Smooth muscle cell (in vitro differentiated cells): ENCODE results near the gene ARHGEF33. TPM values are rescaled to one million over a fixed set of nuclear protein-coding genes. Genes with fewer than 3 reads are reported as not detected.

Source experiments
- DNase-seq: peaks from one replicate; lab custom pipeline; 2025; ENCODE audit not compliant: unreplicated experiment; lab: John Stamatoyannopoulos, UW
- H2AFZ ChIP-seq: fragments of 200-600 bp; sonication (generic); 2 replicates; pipeline ENCODE4 v1.6.0; 2016; ENCODE audit warnings: antibody characterized with exemption, low read depth, mild to moderate bottlenecking
- H3F3A ChIP-seq: fragments of 200-600 bp; sonication (generic); 2 replicates; pipeline ENCODE4 v1.6.0; 2017; ENCODE audit warnings: antibody characterized with exemption, low read depth
- H3K27ac ChIP-seq: fragments of 200-600 bp; sonication (generic); 2 replicates; pipeline ENCODE4 v1.5.1; 2016; ENCODE audit warnings: low read depth, mild to moderate bottlenecking
- H3K27me3 ChIP-seq: fragments of 200-600 bp; sonication (generic); 2 replicates; pipeline ENCODE4 v1.6.1; 2016; ENCODE audit warnings: low read depth, mild to moderate bottlenecking
- H3K36me3 ChIP-seq: fragments of 200-600 bp; sonication (generic); 2 replicates; pipeline ENCODE4 v1.5.1; 2016; ENCODE audit warnings: low read depth
- H3K4me1 ChIP-seq: fragments of 200-600 bp; sonication (generic); 2 replicates; pipeline ENCODE4 v1.5.1; 2016; ENCODE audit warnings: low read depth
- H3K4me2 ChIP-seq: fragments of 200-600 bp; sonication (generic); 2 replicates; pipeline ENCODE4 v1.6.0; 2016; ENCODE audit warnings: mild to moderate bottlenecking
- H3K4me3 ChIP-seq: fragments of 200-600 bp; sonication (generic); 2 replicates; pipeline ENCODE4 v1.5.1; 2016; ENCODE audit warnings: mild to moderate bottlenecking
- H3K79me2 ChIP-seq: fragments of 200-600 bp; sonication (generic); 2 replicates; pipeline ENCODE4 v1.6.0; 2016; ENCODE audit warnings: low read depth, mild to moderate bottlenecking
- H3K9ac ChIP-seq: fragments of 200-600 bp; sonication (generic); 2 replicates; pipeline ENCODE4 v1.6.0; 2016; ENCODE audit warnings: low read depth
- H3K9me3 ChIP-seq: fragments of 200-600 bp; sonication (generic); replicated peaks from 2 replicates; pipeline ENCODE4 v1.5.1; 2016; ENCODE audit warnings: low read depth
- H4K20me1 ChIP-seq: fragments of 200-600 bp; sonication (generic); 2 replicates; pipeline ENCODE4 v1.6.0; 2016; ENCODE audit warnings: low read depth
- WGBS: methylation state at CpG from one replicate; pipeline ENCODE4 v1.1.7; 2016; ENCODE audit warnings: low lambda C conversion rate; 5-methylcytosine and 5-hydroxymethylcytosine counted together
- polyA plus RNA-seq: library from polyadenylated mRNA; unstranded; fragments of >200 nt; fragmentation: Nextera tagmentation; extraction: Ambion mirVana; gene quantifications from 2 replicates; pipeline ENCODE4 v1.2.1, GENCODE V29; 2016
- total RNA-seq: library from RNA; depleted of rRNA; stranded (reverse); fragments of >200 nt; gene quantifications from 2 replicates; pipeline ENCODE4 v1.2.3, GENCODE V29; 2014
- TF ChIP-seq, protein P1 (sequence below): fragments of 200-600 bp; sonication (generic); IDR thresholded peaks from 2 replicates; pipeline ENCODE4 v1.5.1; 2017; ENCODE audit warnings: borderline replicate concordance, mild to moderate bottlenecking, antibody characterized with exemption; ENCODE audit not compliant: insufficient read depth, poor library complexity, severe bottlenecking

The ARHGEF33 gene
- total RNA-seq (0.40 and 2.3 TPM in 2 replicates), polyA plus RNA-seq (1.4 TPM in 1 of 2 replicates, not detected in the other)

DNA sequence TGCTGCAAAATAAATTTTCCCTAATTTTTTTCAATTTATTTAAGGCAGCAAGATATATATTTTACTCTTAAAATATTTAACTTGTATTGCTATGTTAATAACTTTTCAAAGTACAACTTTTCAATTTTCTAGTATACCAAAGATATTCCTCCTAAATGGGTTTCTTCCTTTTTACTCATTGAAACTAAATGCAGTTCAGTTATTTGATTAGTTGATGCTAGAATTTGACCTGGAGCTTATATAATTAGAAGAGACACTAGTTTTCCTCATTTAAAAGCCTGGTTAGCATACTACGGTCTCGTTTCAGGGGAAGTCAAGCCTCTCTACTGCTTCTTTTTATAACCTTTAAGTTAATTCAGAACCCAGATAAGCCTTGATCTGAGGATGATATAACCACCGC is at the start of gene ARHGEF33:
Gene ARHGEF33 (plus strand): TSS at position 301 of the 400 bp plus-strand sequence. CDS start 29,573 bp downstream, outside the sequence.
- H4K20me1 ChIP-seq: no peaks in the 10 kb centered on the region
- no peaks in the 10 kb centered on the region for H3K79me2 ChIP-seq
- H3K4me3 ChIP-seq: no peak within 1 kb of the TSS
- no peaks in the 10 kb centered on the region for H3K4me1 ChIP-seq
- no peak within 1 kb of the TSS for H3K27ac ChIP-seq
- H3K4me2 ChIP-seq: no peak within 1 kb of the TSS
- no peak within 1 kb of the TSS for H3K9ac ChIP-seq
- TF ChIP-seq, protein P1, sequence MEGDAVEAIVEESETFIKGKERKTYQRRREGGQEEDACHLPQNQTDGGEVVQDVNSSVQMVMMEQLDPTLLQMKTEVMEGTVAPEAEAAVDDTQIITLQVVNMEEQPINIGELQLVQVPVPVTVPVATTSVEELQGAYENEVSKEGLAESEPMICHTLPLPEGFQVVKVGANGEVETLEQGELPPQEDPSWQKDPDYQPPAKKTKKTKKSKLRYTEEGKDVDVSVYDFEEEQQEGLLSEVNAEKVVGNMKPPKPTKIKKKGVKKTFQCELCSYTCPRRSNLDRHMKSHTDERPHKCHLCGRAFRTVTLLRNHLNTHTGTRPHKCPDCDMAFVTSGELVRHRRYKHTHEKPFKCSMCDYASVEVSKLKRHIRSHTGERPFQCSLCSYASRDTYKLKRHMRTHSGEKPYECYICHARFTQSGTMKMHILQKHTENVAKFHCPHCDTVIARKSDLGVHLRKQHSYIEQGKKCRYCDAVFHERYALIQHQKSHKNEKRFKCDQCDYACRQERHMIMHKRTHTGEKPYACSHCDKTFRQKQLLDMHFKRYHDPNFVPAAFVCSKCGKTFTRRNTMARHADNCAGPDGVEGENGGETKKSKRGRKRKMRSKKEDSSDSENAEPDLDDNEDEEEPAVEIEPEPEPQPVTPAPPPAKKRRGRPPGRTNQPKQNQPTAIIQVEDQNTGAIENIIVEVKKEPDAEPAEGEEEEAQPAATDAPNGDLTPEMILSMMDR: no peak
- DNase-seq: no peak
- H3K27me3 ChIP-seq: no peaks in the 10 kb centered on the region
- WGBS: 82% methylated on average over 3 of the region's 3 CpGs
- no peaks in the 10 kb centered on the region for H3K9me3 ChIP-seq
- no peak within 1 kb of the TSS for H2AFZ ChIP-seq
- H3K36me3 ChIP-seq: no peaks in the 10 kb centered on the region
- no peaks in the 10 kb centered on the region for H3F3A ChIP-seq

DNA sequence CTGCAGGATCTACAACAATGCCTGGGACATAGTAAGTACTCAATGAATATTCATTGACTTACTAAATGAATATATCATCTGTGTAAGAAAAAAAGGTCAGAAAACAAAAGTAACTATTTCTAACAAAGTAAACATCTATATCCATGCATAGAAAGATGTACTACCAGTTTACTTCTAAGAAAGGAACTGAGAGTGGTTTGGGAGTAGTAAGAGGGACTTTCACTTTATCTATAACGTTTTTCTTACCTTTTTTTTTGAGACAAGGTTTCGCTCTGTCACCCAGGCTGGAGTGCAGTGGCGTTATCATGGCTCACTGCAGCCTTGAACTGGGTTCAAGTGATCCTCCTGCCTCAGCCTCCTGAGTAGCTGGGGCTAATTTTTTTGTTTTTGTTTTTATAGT is 39.6 kb upstream of the ARHGEF33 start:
- TF ChIP-seq, protein P1: no peak
- no peak overlapping the region for H3K4me3 ChIP-seq
- H2AFZ ChIP-seq: no peak overlapping the region
- H3K9me3 ChIP-seq: no peaks in the 10 kb centered on the region
- no peak overlapping the region for H3K4me2 ChIP-seq
- no peak overlapping the region for H3K27ac ChIP-seq
- no peaks in the 10 kb centered on the region for H4K20me1 ChIP-seq
- WGBS: 95% methylated on average over 3 of the region's 3 CpGs
- peaks cover 16% of the 10 kb centered on the region for H3K36me3 ChIP-seq
- H3K79me2 ChIP-seq: no peaks in the 10 kb centered on the region
- no peaks in the 10 kb centered on the region for H3K27me3 ChIP-seq
- no peaks in the 10 kb centered on the region for H3F3A ChIP-seq
- DNase-seq: no peak
- no peak overlapping the region for H3K9ac ChIP-seq
- no peaks in the 10 kb centered on the region for H3K4me1 ChIP-seq

DNA sequence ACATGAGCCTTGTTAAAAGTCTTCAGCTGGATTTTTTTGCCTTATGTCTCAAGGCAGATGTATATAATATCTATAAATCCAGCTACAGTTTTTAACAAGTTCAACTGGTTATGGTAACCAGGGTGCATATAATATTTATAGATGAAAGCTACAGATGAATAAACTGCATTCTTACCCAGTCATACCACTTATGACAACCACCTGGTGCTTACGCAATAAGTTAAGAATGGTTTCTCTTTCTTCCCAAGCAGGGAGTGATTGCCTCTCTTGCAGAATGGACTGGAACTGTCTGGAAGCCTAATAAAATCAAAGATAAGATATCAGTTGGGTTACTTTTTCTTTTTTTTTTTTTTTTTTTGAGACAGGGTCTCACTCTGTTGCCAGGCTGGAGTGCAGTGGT is 33.5 kb upstream of the ARHGEF33 start:
- WGBS: 97% methylated on average over 1 of the region's 1 CpG
- DNase-seq: no peak

GRCh38 chr2:38862476-38862875 is 27.2 kb upstream of the ARHGEF33 start:
- Histone ChIP-seq H3K4me1 (no peaks in the 10 kb centered on the region), H3F3A (no peaks in the 10 kb centered on the region), H3K27ac (no peak overlapping the region), H3K79me2 (no peaks in the 10 kb centered on the region), H3K9ac (no peak overlapping the region), H3K27me3 (no peaks in the 10 kb centered on the region), H2AFZ (no peak overlapping the region), H3K4me3 (no peak overlapping the region), H3K9me3 (no peaks in the 10 kb centered on the region), H4K20me1 (no peaks in the 10 kb centered on the region), H3K36me3 (peaks cover 38% of the 10 kb centered on the region), H3K4me2 (no peak overlapping the region)
- TF ChIP-seq, protein P1: no peak
- no peak for DNase-seq

More for the DNA sequence above, 33.5 kb upstream of the ARHGEF33 start:
- no peaks in the 10 kb centered on the region for H3K79me2 ChIP-seq
- H3K36me3 ChIP-seq: peaks cover 40% of the 10 kb centered on the region
- no peaks in the 10 kb centered on the region for H3K4me1 ChIP-seq
- no peaks in the 10 kb centered on the region for H3F3A ChIP-seq
- no peak overlapping the region for H3K27ac ChIP-seq
- no peaks in the 10 kb centered on the region for H3K27me3 ChIP-seq
- no peak overlapping the region for H3K9ac ChIP-seq
- no peaks in the 10 kb centered on the region for H3K9me3 ChIP-seq
- H2AFZ ChIP-seq: no peak overlapping the region
- no peak overlapping the region for H3K4me2 ChIP-seq
- TF ChIP-seq, protein P1: no peak
- no peak overlapping the region for H3K4me3 ChIP-seq
- H4K20me1 ChIP-seq: no peaks in the 10 kb centered on the region
